LoVo (cell line): ENCODE results near the gene MALT1.
A peak's percentile ranks its signal among the peaks of the same experiment; 100 is the strongest.
"Not testable (repeated sequence)": the region's sequence is repeated elsewhere in the genome, so short reads cannot be mapped to it uniquely, and the experiment has no call there.

ENCODE experiments used
- DNase-seq: peaks from one replicate; pipeline ENCODE4 v3.0.0-alpha.2; 2016; ENCODE audit warnings: low spot score

MALT1 gene

DNA sequence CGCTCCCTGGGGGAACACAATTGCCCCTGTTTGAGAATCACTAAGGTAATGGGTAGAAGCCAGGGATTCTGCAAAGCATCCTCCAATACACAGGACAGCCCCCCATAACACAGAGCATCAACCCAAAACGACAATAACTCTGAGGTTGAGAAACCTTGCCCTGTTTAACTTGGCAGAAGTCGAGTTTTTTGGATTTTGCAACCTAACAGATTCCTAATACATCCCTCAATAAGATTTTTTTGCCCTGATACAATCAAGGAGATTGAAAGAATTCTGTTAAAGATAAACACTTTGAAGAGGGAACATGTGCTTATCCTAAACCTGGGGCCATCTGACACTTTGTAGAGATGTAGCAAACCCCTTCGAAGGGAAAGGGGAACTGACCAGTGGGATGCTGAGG lies 100.9 kb downstream of the MALT1 start:
- DNase-seq = no peak

DNA sequence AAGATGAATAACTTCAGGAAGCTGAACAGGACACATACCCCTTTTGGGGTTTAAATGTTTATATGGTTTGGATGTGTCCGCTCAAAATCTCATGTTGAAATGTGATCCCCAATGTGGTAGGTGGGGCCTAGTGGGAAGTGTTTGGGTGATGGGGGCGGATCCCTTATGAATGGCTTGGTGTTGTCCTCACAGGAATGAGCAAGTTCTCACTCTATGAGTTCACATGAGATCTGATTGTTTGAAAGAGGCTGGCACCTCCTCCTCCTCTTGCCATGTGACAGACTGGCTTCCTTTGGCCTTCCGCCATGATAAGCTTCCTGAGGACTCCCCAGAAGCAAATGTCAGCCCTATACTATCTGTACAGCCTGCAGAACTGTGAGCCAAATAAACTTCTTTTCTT lies 104.8 kb downstream of the MALT1 start:
- DNase-seq = no peak

DNA sequence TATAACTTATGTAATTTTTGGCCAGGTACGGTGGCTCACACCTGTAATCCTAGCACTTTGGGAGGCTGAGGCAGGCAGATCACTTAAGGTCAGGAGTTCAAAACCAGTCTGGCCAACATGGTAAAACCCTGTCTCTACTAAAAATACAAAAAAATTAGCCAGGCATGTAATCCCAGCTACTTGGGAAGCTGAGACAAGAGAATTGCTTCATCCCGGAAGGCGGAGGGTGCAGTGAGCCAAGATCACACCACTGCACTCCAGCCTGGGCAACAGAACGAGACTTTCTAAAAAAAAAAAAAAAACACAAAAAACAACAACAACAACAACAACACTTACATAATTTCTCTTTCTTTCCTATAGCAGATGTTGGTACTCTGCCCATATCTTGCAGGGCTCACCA lies 105.3 kb downstream of the MALT1 start:
- DNase-seq = not testable (repeated sequence)

DNA sequence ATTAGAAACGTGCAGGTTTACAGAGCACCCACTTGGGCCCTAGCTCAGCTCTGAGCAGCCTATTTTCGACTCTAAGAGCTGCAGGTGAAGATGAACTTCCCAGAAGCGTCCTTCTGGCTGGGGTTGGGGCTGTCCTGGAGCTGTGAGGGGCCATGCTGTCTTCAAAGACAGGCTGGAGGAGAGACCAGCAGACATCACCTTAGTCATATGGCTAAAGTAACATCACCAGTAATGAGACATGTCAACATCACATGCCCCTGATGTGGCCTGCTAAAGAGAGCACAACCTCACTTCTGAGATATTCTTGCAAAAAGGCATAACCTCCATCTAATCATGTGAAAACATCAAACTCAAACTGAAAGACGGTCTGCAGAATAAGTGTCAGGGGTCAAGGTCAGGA lies 106.2 kb downstream of the MALT1 start:
- DNase-seq = no peak

DNA sequence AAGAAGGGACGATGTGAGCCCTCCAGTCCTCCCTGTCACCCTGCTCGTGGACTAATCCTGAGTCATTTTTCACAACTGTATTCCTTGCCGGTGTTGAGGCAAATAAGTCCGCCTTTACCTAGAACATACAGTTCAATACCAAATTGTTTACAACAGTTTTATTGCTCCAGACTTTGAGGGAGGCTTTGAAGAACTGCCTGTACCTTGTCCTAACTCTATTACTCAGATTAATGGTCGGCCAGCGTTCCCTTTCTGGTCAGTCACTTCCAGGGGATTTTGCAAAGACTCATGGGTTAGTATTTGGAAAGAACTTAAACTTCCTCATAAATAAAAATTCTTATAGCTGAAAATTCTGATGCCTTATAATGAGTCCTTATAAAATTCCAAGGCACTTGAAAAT lies 108.3 kb downstream of the MALT1 start:
- DNase-seq = no peak

DNA sequence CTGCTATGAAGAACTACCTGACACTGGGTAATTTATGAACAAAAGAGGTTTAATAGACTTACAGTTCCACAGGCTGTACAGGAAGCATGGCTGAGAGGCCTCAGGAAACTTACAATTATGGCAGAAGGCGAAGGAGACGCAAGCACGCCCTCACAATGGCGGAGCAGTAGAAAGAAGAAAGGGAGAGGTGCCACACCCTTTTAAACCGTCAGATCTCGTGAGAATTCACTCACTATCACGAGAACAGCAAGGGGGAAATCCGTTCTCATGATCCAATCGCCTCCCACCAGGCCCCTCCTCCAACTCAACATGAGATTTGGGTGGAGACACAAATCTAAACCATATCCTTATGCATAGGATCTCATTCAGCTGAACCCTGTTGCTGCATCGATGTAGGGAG lies 108.8 kb downstream of the MALT1 start:
- DNase-seq = no peak

DNA sequence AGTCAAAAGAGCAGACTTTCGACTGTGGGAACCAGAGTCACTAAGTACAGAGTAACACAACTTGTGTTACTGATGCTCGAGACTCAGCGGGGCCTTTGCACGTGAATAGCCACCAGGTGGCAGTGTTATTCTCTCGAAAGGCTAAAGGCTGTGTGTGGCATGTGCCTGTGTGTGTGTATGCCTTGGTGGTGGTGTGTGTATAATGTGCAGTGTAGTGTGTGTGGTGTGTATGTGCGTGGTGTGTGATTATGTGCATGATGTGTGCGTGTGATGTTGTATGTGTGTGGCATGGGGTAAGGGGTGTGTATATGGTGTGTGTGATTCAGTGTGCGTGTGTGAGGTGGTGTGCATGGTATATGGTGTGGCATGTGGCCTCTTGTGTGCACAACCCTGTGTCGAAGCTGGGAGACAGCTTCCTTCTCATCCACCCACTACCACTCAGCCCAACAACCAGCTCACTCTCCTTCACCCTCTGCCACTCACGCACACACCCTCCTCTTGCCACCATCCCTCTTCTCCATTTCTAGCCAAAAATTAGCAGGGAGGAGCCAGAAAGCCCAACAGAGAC lies 110.4 kb downstream of the MALT1 start:
- peak; percentile 81 for DNase-seq

DNA sequence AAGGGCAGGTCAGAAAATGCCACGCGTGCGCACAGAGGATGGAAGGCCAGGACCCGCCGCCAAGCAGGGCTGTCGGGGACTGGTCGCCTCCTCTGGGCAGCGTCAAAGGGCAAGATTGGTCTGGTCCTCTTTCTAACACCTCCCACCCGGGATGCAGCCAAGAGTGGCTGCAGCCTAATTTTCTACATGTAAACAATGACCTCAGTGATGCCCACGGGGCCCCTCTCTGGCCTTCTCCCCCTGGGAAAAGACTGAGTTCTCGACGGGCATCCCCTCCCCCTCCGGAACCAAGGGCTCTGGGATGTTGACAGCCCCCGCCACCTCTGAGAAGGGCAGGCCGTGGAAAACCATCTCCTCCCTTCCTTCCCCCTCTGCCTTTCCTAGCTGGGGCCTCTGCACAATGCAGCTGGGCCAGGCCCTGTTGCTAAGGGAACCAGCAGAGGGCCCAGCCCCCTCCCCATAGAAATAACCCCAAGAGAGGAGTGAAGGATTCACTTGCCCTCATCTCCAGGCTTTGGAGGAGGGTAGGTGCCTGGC lies 113.4 kb downstream of the MALT1 start:
- DNase-seq = no peak

DNA sequence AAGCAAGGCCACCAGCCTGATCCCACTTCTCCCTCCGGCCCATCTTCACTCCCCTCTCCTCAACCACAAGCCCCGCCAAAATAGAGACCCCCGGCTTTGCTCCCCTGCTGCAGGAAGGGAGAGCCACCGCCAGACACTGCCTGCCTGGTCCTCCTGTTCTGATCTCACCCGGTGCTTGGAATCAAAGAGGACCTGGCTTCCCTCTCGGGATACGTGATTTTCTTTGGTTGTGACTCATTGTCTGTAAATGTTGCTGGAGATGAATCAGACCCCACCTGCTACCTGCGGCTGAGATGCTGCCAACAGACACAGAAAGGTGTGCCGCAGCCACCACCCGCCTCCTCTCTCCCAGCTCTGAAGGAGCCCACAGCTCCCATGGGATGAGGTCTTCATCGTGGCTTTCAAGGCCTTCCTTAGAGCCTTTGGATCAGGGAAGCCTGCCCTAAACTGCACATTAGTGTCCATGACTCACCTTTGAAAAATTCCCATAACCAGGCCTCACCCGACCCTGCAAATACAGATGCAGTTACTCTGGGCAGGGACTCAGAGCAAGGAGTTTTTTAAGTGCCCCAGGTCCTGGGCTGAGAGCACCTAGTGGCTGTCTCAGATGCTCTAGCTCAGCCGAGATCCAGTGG lies 114.0 kb downstream of the MALT1 start:
- DNase-seq = peak; percentile 93

DNA sequence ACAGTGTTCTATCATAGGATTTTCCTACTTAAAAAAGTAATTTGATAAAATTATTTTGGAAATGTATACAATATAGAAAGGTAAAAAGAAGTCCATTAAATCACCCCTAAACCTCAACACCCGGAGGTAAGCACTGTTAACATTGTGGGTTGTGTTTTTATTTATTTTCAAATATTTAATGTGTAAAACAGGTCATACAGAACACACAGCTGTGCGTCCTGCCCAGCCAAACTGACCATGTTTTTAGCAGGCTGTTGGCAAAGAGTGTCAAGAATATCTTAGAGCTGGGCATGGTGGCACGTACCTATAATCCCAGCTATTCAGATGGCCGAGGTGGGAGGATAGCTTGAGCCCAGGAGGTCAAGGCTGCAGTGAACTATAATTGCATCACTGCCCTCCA lies 114.6 kb downstream of the MALT1 start:
- no peak for DNase-seq

DNA sequence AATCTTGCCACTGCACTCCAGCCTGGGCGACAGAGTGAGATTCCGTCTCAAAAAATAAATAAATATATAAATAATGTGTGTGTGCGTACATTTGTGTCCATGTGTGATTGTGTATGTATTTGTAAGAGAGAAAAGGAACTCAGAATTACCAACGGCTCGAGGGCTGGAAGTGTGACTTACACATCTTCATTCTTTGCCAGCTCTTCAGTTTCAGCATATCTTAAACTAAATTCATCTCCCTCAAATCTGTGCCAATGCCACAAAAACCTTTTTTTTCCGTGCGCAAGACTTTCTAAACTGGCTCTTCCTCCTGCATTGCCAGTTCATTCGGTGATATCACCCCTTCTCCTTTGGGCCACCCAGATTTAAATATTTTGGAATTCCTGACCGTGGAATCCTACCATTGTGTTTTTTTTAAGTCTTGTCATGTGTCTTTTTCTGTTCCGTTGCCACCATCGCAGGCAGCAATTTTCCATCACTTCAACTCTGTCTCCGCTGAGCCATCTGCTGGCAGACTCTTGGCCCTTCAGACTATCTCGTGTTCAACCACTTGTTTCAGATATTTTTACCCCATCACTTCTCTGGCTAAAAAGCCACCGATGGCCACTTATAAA lies 116.4 kb downstream of the MALT1 start:
- DNase-seq = no peak

DNA sequence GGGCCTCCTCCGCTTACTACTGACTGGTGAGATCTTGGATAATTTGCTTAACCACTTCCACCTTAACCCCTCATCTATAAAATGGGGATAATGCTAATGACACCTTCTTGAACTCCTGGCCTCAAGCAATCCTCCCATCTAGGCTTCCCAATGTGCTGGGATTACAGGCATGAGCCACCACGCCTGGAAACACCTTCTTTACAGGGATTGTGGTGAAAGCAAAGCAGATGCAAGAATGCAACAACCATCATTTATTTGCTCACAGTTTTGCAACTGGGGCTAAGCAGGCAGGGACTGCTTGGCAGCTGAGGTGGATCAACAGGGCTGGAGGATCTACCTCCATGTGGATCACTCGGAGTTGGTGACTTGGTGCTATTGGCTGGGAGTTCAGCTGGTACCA lies 117.2 kb downstream of the MALT1 start:
- peak; percentile 20 for DNase-seq

DNA sequence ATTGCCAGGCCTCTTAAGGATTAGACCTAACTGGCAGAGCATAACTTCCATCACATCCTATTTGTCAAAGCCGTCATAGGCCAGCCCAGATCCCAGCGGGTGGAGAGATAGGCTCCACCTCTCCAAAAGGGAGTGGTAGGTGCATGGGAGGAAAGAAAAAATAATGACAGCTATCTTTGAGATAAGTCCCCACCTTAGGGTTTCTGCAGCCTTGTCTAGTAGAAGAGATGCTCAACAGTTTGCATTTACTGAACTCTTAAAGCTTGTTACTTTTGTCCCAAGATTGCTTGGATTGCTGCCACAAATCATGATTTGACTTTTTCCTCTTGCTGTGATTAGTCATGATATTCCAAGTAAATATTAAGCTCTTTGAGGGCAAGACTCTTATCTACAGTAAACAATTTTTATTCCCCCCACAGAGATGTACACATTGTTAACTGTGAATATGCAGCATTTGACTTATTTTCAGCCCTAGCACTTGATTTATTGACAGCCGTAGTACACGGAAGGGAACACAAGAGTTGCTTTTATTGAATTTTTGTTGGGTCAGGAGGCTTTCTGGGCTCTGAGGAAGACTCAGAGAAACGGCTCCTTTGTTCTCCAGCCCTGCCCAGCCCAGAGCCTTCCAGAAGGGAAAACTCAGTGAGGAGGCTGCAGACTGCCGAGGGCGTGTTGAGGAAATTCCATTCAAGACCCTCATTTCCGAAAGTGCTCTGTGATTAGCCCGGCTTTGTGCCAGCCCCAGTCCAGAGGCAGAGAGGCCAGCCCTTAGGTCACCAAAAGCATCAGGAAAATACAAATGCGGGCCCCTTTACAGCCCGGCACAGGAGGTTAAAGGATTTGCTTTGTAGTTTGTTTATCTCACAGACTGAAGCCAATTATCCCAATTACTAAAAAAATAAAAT lies 118.0 kb downstream of the MALT1 start:
- peak; percentile 80 for DNase-seq

DNA sequence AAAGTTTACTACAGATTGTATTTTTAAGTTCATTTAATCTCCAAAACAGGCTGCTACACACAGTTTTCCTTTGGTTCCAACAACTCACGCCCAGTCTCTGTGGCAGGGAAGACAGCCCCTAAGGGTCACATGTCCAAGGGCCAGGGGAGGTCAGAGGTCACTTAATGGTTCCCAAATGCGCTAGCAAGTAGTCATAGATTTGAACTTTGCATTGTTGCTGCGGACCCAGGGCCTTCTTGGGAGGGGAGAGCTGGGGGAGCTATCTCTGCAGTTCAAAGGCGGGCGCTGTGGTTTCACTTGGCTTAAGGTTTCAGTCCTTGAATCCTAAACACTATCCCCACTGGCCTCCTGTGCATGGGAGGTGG lies 118.6 kb downstream of the MALT1 start:
- DNase-seq = no peak

DNA sequence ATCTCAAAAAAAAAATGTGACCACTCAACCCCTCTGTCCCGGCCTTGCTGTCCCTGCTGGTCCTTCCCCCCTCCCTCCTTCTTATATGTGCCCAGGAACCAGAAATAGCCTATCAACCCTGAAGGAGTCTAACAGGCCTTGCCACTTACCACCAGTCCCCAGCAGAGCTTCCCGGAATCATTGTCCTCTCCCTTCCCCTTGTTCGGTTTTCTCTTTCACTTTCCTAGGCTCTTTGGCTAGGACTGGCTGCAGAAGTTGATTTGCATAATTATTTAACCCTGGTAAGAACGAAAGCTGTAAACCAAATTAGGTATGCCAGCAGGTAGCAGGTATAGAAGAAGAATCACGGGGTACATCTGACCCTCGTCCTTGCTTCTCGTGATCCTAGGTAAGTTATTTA lies 120.8 kb downstream of the MALT1 start:
- DNase-seq = no peak

DNA sequence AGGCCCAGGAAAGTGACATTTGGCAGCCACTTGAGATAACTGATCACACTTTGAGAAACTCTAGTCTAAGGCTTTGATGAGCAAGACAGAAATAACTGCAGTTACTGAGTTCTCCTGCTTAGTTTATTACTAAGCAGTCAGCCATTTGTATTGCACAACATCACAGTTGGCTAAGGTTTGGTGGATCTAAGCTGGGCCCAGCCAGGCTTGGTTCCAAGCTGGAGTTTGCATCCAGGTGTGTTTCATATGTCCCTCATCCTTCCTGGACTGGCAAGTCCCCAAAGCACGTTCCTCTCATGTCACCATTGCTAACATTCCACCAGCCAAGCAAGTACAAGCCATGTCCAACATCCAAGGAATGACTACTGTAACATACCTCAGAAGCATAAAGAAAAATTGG lies 122.1 kb downstream of the MALT1 start:
- DNase-seq = peak; percentile 11

DNA sequence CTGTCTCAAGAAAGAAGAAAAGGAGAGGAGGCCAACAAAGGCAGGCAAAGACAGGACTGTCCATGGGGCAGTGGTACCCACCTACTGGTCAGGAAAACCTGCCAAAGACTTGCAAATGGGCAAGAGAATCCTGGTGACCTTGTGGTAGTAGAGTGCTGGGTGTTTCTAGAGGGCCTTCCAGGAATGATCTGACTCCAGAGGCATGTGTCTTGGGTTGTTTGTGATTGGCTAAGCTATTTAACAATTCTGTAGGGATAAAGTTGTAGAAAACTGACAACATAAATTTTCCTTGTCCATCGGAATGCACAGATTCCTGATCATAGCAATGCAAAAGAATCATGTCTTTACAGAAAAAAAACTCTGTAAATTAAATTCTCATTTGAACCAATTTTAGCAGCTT lies 125.0 kb downstream of the MALT1 start:
- DNase-seq = no peak

DNA sequence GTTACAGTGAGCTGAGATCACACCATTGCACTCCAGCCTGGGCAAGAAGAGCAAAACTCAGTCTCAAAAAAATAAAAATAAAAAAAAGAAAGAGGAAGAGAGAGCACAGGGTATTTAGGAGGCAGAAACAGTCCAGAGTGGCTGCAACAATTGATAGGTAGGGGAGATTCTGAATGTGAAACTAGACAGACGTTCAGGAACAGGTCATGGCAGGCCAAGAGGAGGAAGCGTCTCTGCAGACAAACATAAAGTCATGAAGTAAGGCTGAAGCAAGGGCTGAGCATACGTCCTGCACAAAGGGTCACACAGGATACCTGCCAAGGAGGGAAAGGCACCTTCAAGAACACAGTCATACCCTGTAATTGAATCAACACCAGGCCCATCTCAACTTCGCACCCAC lies 129.3 kb downstream of the MALT1 start:
- no peak for DNase-seq

DNA sequence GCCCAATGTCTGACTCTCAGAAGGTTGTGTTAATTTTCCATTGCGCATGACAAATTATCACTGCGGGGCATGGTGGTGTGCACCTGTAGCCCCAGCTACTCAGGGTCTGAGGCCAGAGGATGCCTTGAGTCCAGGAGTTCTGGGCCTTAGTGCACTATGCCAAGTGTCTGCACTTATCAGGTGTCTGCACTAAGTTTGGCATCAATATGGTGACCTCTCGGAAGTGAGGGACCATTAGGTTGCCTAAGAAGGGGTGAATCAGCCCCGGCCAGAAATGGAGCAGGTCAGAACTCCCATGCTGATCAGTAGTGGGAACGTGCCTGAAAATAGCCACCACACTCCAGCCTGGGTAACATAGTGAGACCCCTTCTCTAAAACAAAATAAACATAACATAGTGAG lies 131.7 kb downstream of the MALT1 start:
- DNase-seq = no peak

DNA sequence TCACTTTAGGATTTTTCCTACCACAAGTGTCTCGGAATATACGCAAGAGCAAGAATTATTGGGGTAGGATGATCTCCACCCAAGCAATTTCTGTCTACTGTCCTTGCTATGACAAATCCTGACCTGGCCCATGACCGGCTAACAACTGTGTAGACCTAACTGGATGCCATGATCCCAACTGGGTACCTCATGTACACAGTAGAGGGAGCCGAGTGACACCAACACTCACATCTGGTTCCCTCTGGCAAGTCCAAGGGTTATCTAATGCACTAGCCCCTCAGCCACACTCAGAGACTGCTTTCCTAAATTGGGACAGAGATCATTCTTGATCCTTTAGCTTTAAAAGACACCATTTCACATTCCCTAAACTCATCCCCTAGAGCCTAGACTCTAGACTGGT lies 132.7 kb downstream of the MALT1 start:
- DNase-seq = no peak
